GM18907 (cell line): ENCODE data around the gene SGK1.
"Not testable (repeated sequence)": the region's sequence is repeated elsewhere in the genome, so short reads cannot be mapped to it uniquely, and the experiment has no call there.

Source experiments
- ATAC-seq: cut with Tn5 transposase; IDR thresholded peaks from one replicate; pipeline ENCODE4 v1.9.1; 2021; ENCODE audit warnings: mild to moderate bottlenecking, moderate library complexity; ENCODE audit not compliant: unreplicated experiment

SGK1 gene

DNA sequence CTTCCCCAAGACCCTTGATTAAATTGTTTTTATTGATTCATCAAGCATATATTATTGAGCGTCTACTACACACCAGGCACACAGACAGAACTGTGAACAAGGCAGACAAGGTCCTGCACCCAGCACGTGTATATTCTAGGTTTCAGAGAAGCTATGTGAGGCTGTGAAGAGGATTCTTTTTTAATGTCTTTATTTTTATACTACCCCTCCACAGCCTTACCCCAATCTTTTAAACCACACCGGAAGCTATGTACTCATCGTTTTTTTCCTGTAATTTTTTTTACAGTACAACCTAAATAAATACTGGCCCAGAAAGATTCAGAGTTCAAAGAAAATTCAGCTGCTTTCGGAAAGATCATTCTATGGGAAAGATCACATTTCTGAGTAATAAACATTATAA, 10.0 kb downstream of the SGK1 start:
- no peak for ATAC-seq

DNA sequence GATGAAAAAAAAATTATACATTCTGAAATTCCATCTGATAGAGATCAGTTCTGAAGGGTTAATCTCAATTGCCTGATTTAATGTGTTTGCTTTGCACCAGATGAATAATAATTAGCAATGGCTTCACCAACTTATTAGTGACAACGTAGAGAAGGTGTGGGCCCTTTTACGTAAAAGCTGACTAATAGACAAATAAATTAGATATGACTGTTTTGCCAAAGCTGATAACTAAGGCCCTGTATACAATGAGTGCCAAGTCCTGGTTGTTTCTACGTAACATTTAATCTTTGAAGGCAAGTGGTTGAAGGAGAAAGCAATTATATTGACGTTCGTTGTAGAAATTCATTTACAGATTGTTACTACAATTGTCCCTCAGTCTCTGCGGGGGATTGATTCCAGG, 10.8 kb downstream of the SGK1 start:
- ATAC-seq, result no peak

DNA sequence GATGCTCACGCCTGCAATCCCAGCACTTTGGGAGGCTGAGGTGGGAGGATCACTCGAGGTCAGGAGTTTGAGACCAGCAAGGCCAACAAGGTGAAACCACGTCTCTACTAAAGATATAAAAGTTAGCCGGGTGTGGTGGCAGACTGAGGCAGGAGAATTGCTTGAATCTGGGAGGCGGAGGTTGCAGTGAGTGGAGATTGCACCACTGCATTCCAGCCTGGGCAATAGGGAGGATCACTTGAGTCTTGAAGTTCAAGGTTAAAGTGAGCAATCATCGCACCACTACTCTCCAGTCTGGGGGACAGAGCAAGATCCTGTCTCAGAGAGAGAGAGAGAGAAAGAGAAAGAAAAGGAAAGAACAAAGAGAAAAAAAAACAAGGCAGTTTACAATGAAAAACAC, 13.5 kb downstream of the SGK1 start:
- ATAC-seq, result not testable (repeated sequence)

DNA sequence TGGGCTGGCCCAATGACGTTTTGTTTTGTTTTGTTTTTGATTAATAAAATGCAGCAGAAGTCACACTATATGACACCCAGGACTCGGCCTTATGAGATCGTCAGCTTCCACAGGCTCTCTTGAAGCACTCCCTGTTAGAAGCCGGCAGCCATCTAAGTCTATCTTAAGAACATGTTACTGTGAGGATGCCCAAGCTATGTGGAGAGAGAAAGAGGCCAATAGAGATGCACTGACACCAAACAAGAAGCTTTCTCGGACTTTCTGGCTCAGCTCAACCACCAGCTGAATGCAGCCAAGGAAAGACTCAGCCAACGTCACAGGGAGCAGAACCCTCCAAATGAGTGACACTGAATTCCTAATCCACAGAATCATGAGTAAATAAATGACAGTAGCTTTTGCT, 14.0 kb downstream of the SGK1 start:
- ATAC-seq, result no peak

DNA sequence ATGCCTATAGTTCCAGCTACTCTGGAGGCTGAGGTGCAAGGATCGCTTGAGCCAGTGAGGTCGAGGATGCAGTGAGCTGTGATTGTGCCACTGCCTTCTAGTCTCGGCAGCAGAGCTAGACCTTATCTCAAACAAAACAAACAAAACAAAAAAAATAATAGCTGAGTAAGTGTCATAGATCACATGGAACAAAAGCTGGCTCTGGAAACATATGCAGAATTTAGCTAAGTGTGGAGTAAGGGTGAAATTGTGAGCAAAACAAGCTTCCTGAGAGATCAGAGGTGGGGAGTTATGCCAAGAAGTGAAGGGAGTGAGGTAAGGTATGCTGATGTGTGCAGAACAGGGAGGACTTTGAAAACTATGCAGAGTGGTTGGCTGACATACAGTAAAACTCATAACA, 18.7 kb downstream of the SGK1 start:
- no peak for ATAC-seq

DNA sequence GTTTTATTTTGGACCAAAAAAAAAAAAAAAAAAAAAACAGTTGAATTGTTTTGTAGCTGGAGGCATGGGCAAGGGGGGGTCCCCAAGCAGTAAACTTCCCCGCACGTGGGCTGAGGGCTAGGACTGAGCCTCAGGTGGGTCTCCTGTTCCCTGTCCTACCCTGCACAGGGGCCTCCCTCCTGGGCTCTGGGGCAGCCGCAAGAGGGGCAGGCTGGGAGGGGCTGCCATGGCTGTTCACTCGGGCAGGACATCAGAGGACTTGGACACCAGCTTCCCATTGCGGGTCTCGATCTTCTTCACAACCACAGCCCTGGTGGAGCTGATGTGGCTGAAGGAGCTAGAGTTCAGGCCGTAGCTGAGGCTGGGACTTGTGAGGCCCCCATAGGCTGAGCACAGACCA, 21.1 kb downstream of the SGK1 start:
- no peak for ATAC-seq

DNA sequence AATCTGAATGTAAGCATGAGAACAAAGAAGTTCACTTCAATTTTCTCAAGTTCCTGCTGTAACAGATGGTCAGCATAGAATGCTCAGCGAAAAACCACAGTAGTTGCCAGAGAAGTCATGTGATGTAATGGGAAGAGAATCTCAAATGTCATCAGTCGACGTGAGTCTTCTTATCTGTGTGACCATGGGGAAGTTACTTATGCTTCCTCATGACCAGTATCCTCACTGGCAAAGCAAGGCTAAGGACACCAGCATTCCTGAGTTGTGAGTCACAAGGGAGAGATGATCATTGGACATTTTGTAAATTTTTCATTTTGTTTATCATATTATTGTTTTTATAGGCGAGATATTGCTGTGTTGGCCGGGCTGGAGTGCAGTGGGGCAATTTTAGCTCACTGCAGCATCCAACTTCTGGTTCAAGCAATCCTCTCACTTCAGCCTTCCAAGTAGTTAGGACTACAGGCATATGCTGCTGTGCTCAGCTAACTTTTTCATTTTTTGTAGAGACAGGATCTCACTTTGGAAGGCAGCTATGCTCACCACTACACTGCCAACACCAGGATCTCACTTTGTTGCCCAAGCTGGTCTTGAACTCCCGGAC, 21.9 kb downstream of the SGK1 start:
- no peak for ATAC-seq

DNA sequence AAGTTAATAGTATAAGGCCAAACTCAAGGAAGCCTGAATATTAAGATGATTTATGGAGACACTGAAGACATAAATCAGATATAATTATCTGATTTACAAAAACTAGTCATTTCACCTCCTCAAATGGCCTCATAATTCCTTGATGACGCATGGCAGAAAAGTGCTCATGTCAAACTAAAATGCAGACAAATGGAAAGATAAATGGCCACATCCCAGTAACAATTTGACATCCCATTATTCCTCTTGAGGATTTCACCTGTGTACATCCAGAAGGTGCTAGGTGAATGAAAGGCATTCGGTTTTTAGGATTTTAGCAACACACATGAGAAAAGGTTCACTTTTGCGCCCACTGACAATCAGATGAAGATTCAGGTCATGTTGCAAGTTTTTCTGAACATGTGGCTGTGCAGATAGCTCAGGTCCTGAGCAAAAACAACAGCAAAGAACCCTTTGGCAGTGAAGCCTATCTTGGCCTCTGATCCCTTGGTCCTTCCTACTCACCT, 24.2 kb downstream of the SGK1 start:
- no peak for ATAC-seq

DNA sequence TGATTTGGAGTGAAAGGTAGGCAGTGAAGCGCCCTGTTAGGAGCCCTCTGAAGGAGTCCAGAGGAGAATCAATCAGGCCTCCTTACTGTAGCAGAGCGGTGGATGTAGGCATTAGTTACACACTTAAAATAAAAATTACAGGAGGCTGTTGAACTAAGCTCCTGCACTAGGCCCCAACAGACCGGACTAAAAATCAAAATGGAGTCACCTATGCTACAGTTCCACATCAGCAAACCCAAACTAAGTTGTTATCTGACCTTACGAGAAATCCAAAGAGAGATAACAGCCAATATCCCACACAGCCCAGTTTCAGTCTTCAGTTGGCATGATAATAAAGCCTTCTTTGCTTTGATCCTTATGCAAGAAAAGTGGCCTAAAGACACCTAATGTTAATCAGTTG, 26.8 kb downstream of the SGK1 start:
- no peak for ATAC-seq

DNA sequence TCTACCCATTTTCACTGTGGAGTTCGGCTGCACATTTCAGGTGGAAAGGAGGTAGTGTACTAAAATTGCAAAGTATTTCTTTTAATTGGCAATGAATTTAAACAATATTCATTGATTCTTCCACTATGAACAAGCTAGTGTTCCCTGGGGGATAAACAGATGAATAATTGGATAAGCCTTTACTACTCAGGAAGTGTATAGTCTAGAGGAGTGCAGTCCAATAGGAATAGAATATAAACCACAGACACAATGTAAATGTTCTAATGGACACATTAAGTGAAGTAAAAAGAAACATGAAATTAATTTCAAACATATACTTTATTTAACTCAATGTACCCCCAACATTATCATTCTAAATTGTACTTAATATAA, 28.7 kb downstream of the SGK1 start:
- ATAC-seq, result no peak

DNA sequence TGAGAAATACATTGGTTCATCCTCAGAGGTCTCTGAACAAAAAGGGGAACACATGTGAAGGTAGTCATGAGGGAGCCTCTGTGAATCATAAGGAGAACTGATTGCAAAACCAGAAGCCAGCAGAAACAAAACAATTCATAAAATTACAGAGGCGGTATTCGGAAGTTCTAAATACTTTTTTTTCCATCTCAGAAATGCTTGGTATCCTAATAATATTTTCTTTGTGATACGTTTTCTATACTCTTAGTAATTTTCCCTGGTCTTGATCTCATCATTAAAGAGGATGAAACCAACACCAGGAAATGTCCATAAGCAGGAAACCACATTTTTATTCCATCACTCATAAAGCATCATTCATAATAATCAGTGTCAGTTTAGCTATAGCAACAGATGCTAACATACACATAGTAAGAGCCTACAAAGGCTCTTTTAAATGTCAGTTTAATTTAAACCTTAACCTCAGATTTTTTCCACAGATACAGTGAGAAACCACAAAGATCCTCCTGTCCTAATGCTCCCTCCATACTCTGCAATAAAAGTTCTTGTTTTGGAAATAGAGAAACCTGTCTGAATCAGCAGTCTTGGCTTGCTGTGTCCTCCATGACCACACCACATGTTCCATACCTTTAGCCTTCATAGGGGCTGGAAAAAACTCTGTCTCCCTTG, 29.2 kb downstream of the SGK1 start:
- ATAC-seq, result peak; percentile 69

DNA sequence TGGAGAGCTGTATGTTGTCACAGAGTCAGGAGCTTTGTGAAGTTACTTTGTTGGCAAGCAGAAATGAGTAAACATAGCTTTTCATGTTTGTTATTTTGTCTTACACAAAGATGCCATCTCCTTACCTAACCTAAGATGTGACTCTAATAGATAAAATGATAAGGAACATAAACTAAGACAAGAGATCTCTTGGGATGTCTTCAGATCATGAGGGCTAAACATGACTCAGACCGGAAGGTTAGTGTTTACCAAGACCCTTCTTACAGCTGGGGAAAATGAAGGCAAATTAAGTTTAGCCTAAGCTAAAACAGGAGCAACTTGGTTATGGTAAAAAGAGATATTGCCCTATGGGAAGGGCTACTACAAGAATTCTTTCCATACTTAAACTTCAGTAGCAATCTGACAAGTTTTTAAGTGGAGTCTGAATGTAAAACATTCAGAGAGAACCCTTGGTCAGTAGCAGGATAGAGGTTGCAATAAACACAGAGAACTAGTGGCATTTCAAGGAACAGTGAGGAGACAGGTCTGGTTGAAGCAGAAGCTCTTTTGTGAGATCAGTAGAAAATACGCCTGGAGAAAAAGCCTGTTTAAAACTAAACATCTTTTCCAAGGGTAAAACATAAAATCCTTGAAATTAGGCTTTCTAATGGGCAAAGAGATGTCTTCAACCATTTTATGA, 29.9 kb downstream of the SGK1 start:
- peak; percentile 40 for ATAC-seq

DNA sequence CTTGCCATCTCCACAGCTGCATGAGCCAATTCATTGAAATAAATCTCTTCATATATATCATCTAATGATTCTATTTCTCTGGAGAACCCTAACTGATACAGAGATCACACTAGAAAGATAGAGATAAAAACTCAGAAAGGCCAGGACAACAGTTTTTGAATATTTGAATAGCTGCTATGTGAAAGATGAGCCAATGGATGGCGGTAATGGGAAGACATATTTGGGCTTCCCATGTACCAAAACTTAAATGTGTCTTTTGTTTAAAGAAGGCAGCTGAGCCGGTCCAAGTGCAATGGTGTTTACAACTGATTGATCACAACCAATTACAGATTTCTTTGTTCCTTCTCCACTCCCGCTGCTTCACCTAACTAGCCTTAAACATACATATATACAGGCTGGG, 35.1 kb downstream of the SGK1 start:
- no peak for ATAC-seq

DNA sequence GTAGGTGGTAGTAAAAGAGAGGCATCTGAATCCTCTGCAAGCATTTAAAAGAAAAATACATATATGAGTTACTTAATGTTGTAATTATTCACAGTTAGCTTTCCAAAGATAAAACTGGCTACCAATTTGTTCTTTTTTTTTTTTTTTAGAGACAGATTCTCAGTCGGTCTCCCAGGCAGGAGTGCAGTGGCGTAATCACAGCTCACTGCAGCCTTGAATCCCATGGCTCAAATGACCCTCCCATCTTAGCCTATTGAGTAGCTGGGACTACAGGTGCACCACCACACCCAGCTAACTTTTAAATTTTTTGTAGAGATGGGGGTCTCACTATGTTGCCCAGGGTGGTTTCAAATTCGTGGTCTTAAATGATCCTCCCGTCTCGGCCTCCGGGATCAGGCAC, 36.5 kb downstream of the SGK1 start:
- no peak for ATAC-seq

DNA sequence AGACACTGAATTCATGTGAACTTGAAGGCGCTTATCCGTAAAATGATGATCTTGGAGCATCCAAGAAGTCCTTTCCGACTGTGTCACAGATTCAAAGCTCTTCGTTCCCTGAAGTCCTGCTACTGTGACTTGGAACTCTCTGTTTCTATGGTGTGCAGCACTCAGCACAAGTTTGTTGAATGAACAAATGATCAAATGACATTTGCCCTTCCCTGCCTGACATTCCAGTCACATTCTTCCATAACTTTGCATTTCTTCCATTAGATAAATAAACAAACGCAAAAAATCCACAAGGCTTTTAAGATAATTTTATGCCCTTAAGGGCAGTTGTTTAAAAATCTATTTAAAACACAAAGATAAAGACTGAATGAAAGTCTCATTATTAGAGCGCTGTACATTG, 39.9 kb downstream of the SGK1 start:
- ATAC-seq, result no peak

DNA sequence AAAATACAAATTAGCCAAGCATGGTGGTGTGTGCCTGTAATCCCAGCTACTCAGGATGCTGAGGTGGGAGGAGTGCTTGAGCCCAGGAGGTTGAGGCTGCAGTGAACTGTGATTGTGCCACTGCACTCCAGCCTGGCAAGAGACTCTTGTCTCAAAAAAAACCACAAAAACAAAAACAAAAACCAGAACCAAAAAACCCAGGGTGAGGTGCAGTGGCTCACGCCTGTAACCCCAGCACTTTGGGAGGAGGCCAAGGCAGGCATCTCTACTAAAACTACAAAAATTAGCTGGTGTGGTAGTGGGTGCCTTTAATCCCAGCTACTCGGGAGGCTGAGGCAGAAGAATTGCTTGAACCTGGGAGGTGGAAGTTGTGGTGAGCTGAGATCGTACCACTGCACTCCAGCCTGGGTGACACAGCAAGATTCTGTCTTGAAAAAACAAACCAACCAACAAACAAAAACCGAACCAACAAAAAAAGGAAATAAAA, 41.0 kb downstream of the SGK1 start:
- not testable (repeated sequence) for ATAC-seq

DNA sequence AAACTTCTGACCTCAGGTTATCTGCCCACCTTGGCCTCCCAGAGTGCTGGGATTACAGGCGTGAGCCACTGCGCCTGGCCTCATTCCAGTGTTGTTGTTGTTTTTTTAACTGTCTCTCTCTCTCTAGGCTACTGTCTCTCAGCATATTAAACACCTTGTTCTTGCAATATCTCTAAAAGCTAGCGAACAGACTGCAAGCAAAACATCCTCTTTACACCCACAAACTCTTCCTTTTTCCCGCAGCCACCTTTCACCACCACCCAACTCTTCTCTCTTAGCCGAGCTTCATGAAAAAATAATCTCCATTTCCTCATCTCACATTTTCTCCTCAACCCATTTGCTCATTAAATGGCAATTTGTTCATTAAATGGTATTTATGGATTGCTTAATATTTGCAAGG, 45.5 kb downstream of the SGK1 start:
- ATAC-seq, result no peak

DNA sequence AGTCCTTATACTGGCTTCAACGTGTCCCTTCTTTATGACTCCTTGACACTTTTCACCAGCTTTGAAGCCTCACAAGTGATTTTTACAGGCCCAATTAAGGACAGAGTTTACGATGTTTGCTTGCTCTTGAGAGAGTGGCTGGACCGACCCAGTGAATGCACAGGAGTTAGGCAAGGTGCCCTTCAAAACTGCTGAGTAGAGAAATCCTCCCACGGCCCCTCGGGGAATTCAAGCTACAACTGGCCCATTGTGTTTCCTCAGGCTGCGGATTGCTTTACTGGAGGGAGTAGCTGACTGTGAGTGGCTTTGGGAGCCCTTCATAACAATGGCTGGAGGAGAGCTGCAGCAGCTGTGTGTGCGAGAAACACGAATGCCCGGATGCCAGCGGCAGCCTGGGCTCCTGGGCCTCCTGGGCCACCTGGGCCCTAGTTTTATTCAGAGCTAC, 50.0 kb downstream of the SGK1 start:
- ATAC-seq, result no peak

DNA sequence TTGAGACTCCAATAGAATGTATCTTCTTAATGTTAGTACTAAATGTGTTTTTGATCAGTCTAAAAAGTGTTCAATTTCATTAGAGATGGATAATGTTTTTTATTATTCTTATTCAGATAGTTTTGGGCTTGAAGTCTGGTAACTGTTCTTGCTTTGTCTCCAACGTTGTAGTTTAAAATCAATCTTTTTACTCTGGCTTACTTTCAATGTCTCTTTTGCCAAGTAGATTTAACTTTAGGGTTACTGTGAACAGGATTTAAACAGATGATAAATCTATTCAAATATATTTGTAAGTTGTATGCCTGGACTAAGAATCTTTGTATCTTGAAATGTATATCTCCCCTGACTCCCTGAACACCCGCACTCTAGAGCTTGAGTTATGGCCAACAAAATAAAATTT, 51.1 kb downstream of the SGK1 start:
- ATAC-seq, result no peak

DNA sequence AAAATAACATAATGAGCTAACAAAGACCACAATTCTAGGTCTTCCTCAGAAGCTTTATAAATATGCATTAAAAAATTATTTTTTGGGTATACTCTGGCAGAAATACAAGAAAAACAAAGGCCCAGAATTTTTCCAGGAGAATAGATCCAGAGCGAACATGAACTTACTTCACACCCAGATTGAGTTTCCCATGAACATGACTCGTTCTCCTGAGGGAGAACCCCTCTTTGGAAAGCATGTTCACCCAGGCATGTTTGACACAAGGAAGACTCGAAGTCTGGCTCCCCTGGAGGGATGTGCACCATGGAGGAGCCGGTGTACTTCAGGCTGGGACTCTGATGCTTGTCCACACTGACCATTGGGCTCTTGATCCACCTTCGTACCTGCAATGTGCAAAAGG, 56.1 kb downstream of the SGK1 start:
- no peak for ATAC-seq

DNA sequence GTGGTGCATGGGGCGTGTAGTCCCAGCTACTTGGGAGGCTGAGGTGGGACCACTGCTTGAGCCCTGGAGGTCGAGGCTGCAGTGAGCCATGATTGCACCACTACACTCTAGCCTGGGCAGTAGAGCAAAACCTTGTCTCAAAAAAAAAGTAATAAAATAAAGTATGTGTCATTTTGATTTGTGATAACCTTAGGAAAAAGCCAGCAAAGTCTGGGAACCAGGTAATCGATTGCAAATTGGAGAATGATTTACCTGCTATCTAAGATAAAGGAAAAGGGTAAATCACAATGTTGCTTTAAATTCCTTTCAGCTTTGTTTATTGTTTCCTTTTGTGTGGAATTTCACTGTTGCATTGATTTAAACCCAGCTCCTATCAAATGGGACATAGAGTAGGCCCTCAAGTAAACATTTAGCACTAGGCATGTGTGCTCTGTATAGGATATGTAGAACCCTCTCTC, 59.0 kb downstream of the SGK1 start:
- no peak for ATAC-seq

DNA sequence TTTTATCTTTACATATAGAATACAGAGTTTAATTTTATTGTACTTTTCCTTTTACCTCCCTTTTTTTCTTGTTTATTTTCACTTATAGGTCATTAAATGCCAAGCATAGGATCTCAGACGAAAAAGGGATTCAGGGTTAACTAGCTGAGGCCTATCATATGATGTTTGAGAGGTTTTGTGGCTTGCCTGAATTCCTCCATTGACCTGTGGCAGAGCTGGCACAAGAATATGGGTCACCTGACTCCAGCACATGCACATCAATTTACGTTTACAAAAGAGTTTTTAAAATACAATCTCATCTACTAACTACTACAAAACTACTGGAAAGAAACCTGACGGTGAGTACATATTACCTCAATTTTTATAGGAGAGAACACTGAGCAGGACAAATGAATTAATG, 60.4 kb downstream of the SGK1 start:
- ATAC-seq, result no peak
